Breast epithelium (tissue), 3 donors: ENCODE measurements around the gene STAG1.
"Not testable (repeated sequence)": the region's sequence is repeated elsewhere in the genome, so short reads cannot be mapped to it uniquely, and the experiment has no call there.

Source experiments
- CTCF ChIP-seq, 3 donors: fragments of 450-650 bp; IDR thresholded peaks; one replicate each; pipeline ENCODE4 v1.5.1; 2016 to 2017; ENCODE audit warnings: antibody characterized with exemption in 3 of 3, mild to moderate bottlenecking in 3 of 3, moderate library complexity in 3 of 3
- POLR2A ChIP-seq: fragments of 450-650 bp; IDR thresholded peaks from one replicate; pipeline ENCODE4 v1.6.1; 2016; ENCODE audit warnings: antibody characterized with exemption, mild to moderate bottlenecking, moderate library complexity

GRCh38 chr3:136722399-136722798 is 29.8 kb downstream of the STAG1 start:
- TF ChIP-seq CTCF (IDR thresholded peaks at IDR 0.05); POLR2A: not testable (repeated sequence)
